ENCODE measurements around the gene GTF2F2.

The GTF2F2 gene

DNA sequence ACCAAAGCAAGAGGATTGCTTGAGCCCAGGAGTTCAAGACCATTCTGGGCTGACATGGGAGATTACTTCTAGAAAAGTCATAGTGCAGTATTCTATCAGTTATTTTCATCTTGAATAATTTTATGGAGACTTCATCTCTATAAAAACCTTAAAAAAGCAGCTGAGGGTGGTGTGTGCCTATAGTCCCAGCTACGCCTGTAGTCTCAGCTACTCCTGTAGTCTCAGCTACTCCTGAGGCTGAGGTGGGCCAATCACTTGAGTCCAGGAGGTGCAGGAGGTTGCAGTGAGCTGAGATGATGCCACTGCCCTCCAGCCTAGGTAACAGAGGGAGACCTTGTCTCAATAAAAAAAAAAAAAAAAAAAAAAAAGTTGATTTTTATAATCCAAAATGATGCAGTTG is 102.6 kb downstream of the GTF2F2 start:
- TF ChIP-seq, protein P1, sequence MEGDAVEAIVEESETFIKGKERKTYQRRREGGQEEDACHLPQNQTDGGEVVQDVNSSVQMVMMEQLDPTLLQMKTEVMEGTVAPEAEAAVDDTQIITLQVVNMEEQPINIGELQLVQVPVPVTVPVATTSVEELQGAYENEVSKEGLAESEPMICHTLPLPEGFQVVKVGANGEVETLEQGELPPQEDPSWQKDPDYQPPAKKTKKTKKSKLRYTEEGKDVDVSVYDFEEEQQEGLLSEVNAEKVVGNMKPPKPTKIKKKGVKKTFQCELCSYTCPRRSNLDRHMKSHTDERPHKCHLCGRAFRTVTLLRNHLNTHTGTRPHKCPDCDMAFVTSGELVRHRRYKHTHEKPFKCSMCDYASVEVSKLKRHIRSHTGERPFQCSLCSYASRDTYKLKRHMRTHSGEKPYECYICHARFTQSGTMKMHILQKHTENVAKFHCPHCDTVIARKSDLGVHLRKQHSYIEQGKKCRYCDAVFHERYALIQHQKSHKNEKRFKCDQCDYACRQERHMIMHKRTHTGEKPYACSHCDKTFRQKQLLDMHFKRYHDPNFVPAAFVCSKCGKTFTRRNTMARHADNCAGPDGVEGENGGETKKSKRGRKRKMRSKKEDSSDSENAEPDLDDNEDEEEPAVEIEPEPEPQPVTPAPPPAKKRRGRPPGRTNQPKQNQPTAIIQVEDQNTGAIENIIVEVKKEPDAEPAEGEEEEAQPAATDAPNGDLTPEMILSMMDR (IDR thresholded peaks at IDR 0.05; ENCODE audit: low read depth, low read length): no peak
- TF ChIP-seq EZH2phosphoT487 (IDR thresholded peaks at IDR 0.05; ENCODE audit: low read depth): no peak
- H3K4me1 ChIP-seq (ENCODE audit: low read length): no peaks in the 10 kb centered on the region

DNA sequence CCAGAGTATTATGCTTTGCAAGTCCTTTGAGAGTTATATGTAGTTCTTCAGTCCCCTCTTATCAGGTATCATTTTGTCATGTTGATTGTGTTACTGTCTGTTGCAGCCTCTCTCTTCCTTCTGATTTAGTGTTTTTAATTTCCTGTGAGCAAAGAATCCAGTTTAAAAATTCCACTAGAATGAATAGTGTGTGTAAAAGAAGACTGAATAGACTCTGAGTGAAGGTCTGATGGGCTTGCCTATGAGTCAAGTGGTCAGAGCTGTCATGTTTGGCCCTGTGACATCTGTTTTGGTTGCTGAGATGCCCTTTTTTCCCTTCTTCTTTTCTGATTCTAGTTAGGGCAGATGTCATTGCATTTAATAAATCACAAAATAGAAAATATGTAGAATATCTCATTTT is 103.9 kb downstream of the GTF2F2 start:
- TF ChIP-seq, protein P1 (IDR thresholded peaks at IDR 0.05; ENCODE audit: low read depth, low read length): no peak
- no peak for TF ChIP-seq EZH2phosphoT487 (IDR thresholded peaks at IDR 0.05; ENCODE audit: low read depth)
- Histone ChIP-seq H3K4me1 (ENCODE audit: low read length) (no peaks in the 10 kb centered on the region), H3K79me2 (ENCODE audit: low read length) (no peaks in the 10 kb centered on the region), H2AFZ (ENCODE audit: low read depth, low read length) (no peak overlapping the region), H3K27me3 (ENCODE audit: low read depth, low read length) (no peaks in the 10 kb centered on the region), H4K20me1 (ENCODE audit: insufficient read depth, low read length) (no peaks in the 10 kb centered on the region), H3K27ac (ENCODE audit: low read length) (no peak overlapping the region), H3K4me2 (ENCODE audit: low read length) (no peak overlapping the region), H3K9me3 (ENCODE audit: insufficient read depth, low read length) (no peaks in the 10 kb centered on the region), H3K9ac (ENCODE audit: low read length) (no peak overlapping the region), H3K36me3 (replicated peaks; ENCODE audit: low read depth, low read length) (no peaks in the 10 kb centered on the region), H3K4me3 (ENCODE audit: low read length) (no peak overlapping the region)

More for the DNA sequence above, 102.6 kb downstream of the GTF2F2 start:
- Histone ChIP-seq H3K27ac (ENCODE audit: low read length) (no peak overlapping the region), H3K36me3 (replicated peaks; ENCODE audit: low read depth, low read length) (no peaks in the 10 kb centered on the region), H3K4me2 (ENCODE audit: low read length) (no peak overlapping the region), H3K9me3 (ENCODE audit: insufficient read depth, low read length) (no peaks in the 10 kb centered on the region), H3K27me3 (ENCODE audit: low read depth, low read length) (no peaks in the 10 kb centered on the region), H4K20me1 (ENCODE audit: insufficient read depth, low read length) (no peaks in the 10 kb centered on the region), H3K4me3 (ENCODE audit: low read length) (no peak overlapping the region), H3K79me2 (ENCODE audit: low read length) (no peaks in the 10 kb centered on the region), H2AFZ (ENCODE audit: low read depth, low read length) (no peak overlapping the region), H3K9ac (ENCODE audit: low read length) (no peak overlapping the region)

DNA sequence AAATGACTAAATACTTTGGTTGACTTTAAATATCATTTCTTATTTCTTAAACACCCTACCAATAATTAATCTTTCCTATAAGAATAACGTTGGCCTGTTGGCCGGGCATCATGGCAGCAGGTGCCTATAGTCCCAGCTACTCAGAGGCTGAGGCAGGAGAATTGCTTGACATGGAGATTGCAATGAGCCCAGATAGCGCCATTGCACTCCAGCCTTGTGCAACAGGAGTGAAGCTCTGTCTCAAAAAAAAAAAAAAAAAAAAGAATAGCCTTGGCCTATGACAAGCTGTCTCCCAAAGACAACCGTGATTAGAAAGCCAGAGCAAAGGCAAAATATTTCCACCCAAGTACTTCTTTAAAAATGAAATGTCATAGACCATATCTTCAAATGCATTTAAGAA is 105.1 kb downstream of the GTF2F2 start:
- H3K4me1 ChIP-seq (ENCODE audit: low read length): no peaks in the 10 kb centered on the region
- no peak overlapping the region for H3K27ac ChIP-seq (ENCODE audit: low read length)
- H3K27me3 ChIP-seq (ENCODE audit: low read depth, low read length): no peaks in the 10 kb centered on the region
- H3K79me2 ChIP-seq (ENCODE audit: low read length): no peaks in the 10 kb centered on the region
- no peaks in the 10 kb centered on the region for H3K36me3 ChIP-seq (replicated peaks; ENCODE audit: low read depth, low read length)
- H3K4me3 ChIP-seq (ENCODE audit: low read length): no peak overlapping the region
- H3K9ac ChIP-seq (ENCODE audit: low read length): no peak overlapping the region
- H4K20me1 ChIP-seq (ENCODE audit: insufficient read depth, low read length): no peaks in the 10 kb centered on the region
- H2AFZ ChIP-seq (ENCODE audit: low read depth, low read length): no peak overlapping the region
- no peak overlapping the region for H3K4me2 ChIP-seq (ENCODE audit: low read length)
- TF ChIP-seq, protein P1 (IDR thresholded peaks at IDR 0.05; ENCODE audit: low read depth, low read length): no peak
- TF ChIP-seq EZH2phosphoT487 (IDR thresholded peaks at IDR 0.05; ENCODE audit: low read depth): no peak
- H3K9me3 ChIP-seq (ENCODE audit: insufficient read depth, low read length): no peaks in the 10 kb centered on the region

DNA sequence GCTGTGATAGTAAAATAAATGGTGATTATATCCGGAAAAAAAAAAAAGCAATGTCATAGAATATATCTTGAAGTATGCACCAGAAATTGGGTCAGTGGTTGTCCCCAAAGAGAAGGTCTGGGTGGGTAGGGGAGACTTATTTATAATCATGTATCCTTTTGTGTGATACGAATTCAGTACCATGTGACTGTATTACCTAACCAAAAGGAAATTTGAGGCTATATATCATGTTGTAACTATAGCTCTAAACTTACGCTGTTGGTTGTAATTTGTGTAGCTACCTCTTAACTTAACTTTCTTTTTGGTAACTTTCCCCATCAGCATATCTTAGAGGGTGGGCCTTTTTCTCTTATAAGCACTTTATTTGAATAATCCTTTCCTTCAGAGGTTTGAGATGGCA is 105.7 kb downstream of the GTF2F2 start:
- H3K27ac ChIP-seq (ENCODE audit: low read length): no peak overlapping the region

More for the DNA sequence above, 105.7 kb downstream of the GTF2F2 start:
- H3K4me1 ChIP-seq (ENCODE audit: low read length): no peaks in the 10 kb centered on the region
- H3K9me3 ChIP-seq (ENCODE audit: insufficient read depth, low read length): no peaks in the 10 kb centered on the region
- H3K79me2 ChIP-seq (ENCODE audit: low read length): no peaks in the 10 kb centered on the region
- H3K9ac ChIP-seq (ENCODE audit: low read length): no peak overlapping the region
- H3K4me3 ChIP-seq (ENCODE audit: low read length): no peak overlapping the region
- no peak overlapping the region for H3K4me2 ChIP-seq (ENCODE audit: low read length)
- H3K27me3 ChIP-seq (ENCODE audit: low read depth, low read length): no peaks in the 10 kb centered on the region
- H3K36me3 ChIP-seq (replicated peaks; ENCODE audit: low read depth, low read length): no peaks in the 10 kb centered on the region
- TF ChIP-seq, protein P1 (IDR thresholded peaks at IDR 0.05; ENCODE audit: low read depth, low read length): no peak
- no peak for TF ChIP-seq EZH2phosphoT487 (IDR thresholded peaks at IDR 0.05; ENCODE audit: low read depth)
- no peaks in the 10 kb centered on the region for H4K20me1 ChIP-seq (ENCODE audit: insufficient read depth, low read length)
- H2AFZ ChIP-seq (ENCODE audit: low read depth, low read length): no peak overlapping the region
